ENCODE data around the gene TNFRSF21.
"Not testable (repeated sequence)": the region's sequence is repeated elsewhere in the genome, so short reads cannot be mapped to it uniquely, and the experiment has no call there.

Gene TNFRSF21

GRCh38 chr6:47309291-47310130 is at the start of gene TNFRSF21:
Gene TNFRSF21, minus strand, starts transcription at chr6:47309905. Its CDS starts 394 bp downstream, at chr6:47309511.
- peak; percentile 39 for DNase-seq

GRCh38 chr6:47358440-47359225 is 48.9 kb upstream of the TNFRSF21 start:
- no peak for DNase-seq

GRCh38 chr6:47357827-47358226 is 48.1 kb upstream of the TNFRSF21 start:
- no peak for DNase-seq

- no peak for DNase-seq
These were observed 45.8 kb upstream of the TNFRSF21 start for GRCh38 chr6:47355496-47355895.

GRCh38 chr6:47353871-47354270 is 44.2 kb upstream of the TNFRSF21 start:
- DNase-seq = no peak

GRCh38 chr6:47352966-47353365 is 43.3 kb upstream of the TNFRSF21 start:
- DNase-seq = no peak

- no peak for DNase-seq
These were observed 42.7 kb upstream of the TNFRSF21 start for GRCh38 chr6:47352194-47352920.

- no peak for DNase-seq
These were observed 41.9 kb upstream of the TNFRSF21 start for GRCh38 chr6:47351621-47352020.

- no peak for DNase-seq
These were observed 40.2 kb upstream of the TNFRSF21 start for GRCh38 chr6:47349931-47350330.

- no peak for DNase-seq
These were observed 38.7 kb upstream of the TNFRSF21 start for GRCh38 chr6:47348316-47348863.

- DNase-seq = no peak
These were observed 36.1 kb upstream of the TNFRSF21 start for GRCh38 chr6:47345761-47346160.

- no peak for DNase-seq
These were observed 34.3 kb upstream of the TNFRSF21 start for GRCh38 chr6:47344022-47344421.

- DNase-seq = no peak
These were observed 33.9 kb upstream of the TNFRSF21 start for GRCh38 chr6:47343600-47343999.

GRCh38 chr6:47342824-47343223 is 33.1 kb upstream of the TNFRSF21 start:
- no peak for DNase-seq

GRCh38 chr6:47337519-47337918 is 27.8 kb upstream of the TNFRSF21 start:
- no peak for DNase-seq

- DNase-seq = no peak
These were observed 26.6 kb upstream of the TNFRSF21 start for GRCh38 chr6:47336334-47336733.

GRCh38 chr6:47335466-47335865 is 25.8 kb upstream of the TNFRSF21 start:
- no peak for DNase-seq

- no peak for DNase-seq
These were observed 24.6 kb upstream of the TNFRSF21 start for GRCh38 chr6:47334334-47334733.

- not testable (repeated sequence) for DNase-seq
These were observed 18.9 kb upstream of the TNFRSF21 start for GRCh38 chr6:47328606-47329005.

- DNase-seq = not testable (repeated sequence)
These were observed 18.4 kb upstream of the TNFRSF21 start for GRCh38 chr6:47328139-47328538.

- DNase-seq = no peak
These were observed 14.2 kb upstream of the TNFRSF21 start for GRCh38 chr6:47323887-47324286.

GRCh38 chr6:47323321-47323720 is 13.6 kb upstream of the TNFRSF21 start:
- DNase-seq = no peak

- DNase-seq = no peak
These were observed 11.9 kb upstream of the TNFRSF21 start for GRCh38 chr6:47321577-47321976.

Data from activated effector memory CD4-positive, alpha-beta T cell treated with Interleukin-2 at 50 U/mL for 16 hours (primary cell).